ENCODE results near the gene MUC21.
"Not testable (repeated sequence)": the region's sequence is repeated elsewhere in the genome, so short reads cannot be mapped to it uniquely, and the experiment has no call there.

The MUC21 gene

GRCh38 chr6:30969171-30969570 lies 14.3 kb upstream of the MUC21 start:
- not testable (repeated sequence) for DNase-seq (ENCODE audit: low read depth)

GRCh38 chr6:30970946-30971345 lies 12.6 kb upstream of the MUC21 start:
- no peak for DNase-seq (ENCODE audit: low read depth)

- no peak for DNase-seq (ENCODE audit: low read depth)
These were observed 10.7 kb upstream of the MUC21 start for GRCh38 chr6:30972816-30973215.

GRCh38 chr6:30974490-30975252 lies 8.8 kb upstream of the MUC21 start:
- no peak for DNase-seq (ENCODE audit: low read depth)

- DNase-seq (ENCODE audit: low read depth), result no peak
These were observed 4.4 kb upstream of the MUC21 start for GRCh38 chr6:30979141-30979540.

- no peak for DNase-seq (ENCODE audit: low read depth)
These were observed 3.8 kb upstream of the MUC21 start for GRCh38 chr6:30979690-30980089.

- no peak for DNase-seq (ENCODE audit: low read depth)
These were observed 1.4 kb upstream of the MUC21 start for GRCh38 chr6:30981942-30982772.

- DNase-seq (ENCODE audit: low read depth), result no peak
These were observed 2.0 kb downstream of the MUC21 start for GRCh38 chr6:30985490-30985889.

GRCh38 chr6:30987304-30987703 lies 3.8 kb downstream of the MUC21 start:
- no peak for DNase-seq (ENCODE audit: low read depth)

GRCh38 chr6:30988209-30988825 lies 4.8 kb downstream of the MUC21 start:
- DNase-seq (ENCODE audit: low read depth), result no peak

GRCh38 chr6:30990422-30991086 lies 7.0 kb downstream of the MUC21 start:
- DNase-seq (ENCODE audit: low read depth), result no peak

GRCh38 chr6:30991891-30992290 lies 8.4 kb downstream of the MUC21 start:
- DNase-seq (ENCODE audit: low read depth), result no peak

- DNase-seq (ENCODE audit: low read depth), result no peak
These were observed 13.8 kb downstream of the MUC21 start for GRCh38 chr6:30997301-30997700.

GRCh38 chr6:30998785-30999184 lies 15.3 kb downstream of the MUC21 start:
- DNase-seq (ENCODE audit: low read depth), result no peak

- DNase-seq (ENCODE audit: low read depth), result not testable (repeated sequence)
These were observed 16.7 kb downstream of the MUC21 start for GRCh38 chr6:31000067-31000860.

- no peak for DNase-seq (ENCODE audit: low read depth)
These were observed 17.9 kb downstream of the MUC21 start for GRCh38 chr6:31001281-31001888.

GRCh38 chr6:31002471-31002870 lies 19.0 kb downstream of the MUC21 start:
- no peak for DNase-seq (ENCODE audit: low read depth)

GRCh38 chr6:31004794-31005193 lies 21.3 kb downstream of the MUC21 start:
- no peak for DNase-seq (ENCODE audit: low read depth)

- DNase-seq (ENCODE audit: low read depth), result no peak
These were observed 21.9 kb downstream of the MUC21 start for GRCh38 chr6:31005249-31006020.

- no peak for DNase-seq (ENCODE audit: low read depth)
These were observed 24.2 kb downstream of the MUC21 start for GRCh38 chr6:31007694-31008093.
